LNCAP (cell line): Measurements from ENCODE around the gene PRDM16.

Source experiments
- TF ChIP-seq, protein P1 (sequence below): fragments of 450-650 bp; IDR thresholded peaks from 2 replicates; pipeline ENCODE4 v1.5.1; 2017; ENCODE audit warnings: mild to moderate bottlenecking

Gene PRDM16

DNA sequence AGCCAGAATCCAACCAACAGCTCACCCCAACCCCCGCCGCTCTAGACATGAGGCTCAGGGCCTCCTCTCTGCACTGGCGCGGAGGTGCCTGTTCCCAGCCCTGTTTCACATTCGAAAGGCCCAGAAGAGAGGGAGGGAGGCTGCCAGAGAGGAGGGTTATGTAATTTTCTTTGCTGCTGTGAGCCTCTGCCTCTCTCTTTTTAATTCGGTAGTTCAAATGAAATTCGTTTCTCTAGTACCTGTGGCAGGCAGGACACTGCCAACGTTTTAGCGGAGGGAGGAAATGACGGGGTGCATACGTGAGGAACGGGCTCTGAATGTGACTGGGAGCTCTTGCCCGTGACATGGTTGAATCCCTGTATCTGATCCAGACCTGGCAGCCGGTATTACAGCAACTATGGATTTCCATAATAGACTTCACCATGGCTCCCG, 9.4 kb downstream of the PRDM16 start:
- TF ChIP-seq, protein P1, sequence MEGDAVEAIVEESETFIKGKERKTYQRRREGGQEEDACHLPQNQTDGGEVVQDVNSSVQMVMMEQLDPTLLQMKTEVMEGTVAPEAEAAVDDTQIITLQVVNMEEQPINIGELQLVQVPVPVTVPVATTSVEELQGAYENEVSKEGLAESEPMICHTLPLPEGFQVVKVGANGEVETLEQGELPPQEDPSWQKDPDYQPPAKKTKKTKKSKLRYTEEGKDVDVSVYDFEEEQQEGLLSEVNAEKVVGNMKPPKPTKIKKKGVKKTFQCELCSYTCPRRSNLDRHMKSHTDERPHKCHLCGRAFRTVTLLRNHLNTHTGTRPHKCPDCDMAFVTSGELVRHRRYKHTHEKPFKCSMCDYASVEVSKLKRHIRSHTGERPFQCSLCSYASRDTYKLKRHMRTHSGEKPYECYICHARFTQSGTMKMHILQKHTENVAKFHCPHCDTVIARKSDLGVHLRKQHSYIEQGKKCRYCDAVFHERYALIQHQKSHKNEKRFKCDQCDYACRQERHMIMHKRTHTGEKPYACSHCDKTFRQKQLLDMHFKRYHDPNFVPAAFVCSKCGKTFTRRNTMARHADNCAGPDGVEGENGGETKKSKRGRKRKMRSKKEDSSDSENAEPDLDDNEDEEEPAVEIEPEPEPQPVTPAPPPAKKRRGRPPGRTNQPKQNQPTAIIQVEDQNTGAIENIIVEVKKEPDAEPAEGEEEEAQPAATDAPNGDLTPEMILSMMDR: no peak

DNA sequence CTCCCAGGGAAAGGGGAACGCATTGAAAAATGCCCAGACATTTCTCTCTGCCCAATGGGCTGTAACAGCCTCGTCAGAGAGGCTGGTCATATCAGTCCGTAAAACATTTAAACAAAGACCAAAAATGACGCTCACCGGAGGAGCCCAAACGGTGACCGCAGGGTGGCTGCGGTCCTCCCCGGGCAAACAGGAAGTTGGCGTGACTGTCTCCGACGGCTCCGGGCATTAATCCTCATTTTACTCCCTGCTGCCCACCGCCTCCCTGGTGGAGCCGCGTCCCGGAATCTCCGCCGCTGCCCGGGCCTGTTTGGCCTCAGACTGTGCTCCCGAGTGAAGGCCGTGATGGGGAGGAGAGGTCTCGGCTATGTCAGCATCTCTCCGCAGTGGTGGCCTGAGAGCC, 9.9 kb downstream of the PRDM16 start:
- TF ChIP-seq, protein P1: no peak

DNA sequence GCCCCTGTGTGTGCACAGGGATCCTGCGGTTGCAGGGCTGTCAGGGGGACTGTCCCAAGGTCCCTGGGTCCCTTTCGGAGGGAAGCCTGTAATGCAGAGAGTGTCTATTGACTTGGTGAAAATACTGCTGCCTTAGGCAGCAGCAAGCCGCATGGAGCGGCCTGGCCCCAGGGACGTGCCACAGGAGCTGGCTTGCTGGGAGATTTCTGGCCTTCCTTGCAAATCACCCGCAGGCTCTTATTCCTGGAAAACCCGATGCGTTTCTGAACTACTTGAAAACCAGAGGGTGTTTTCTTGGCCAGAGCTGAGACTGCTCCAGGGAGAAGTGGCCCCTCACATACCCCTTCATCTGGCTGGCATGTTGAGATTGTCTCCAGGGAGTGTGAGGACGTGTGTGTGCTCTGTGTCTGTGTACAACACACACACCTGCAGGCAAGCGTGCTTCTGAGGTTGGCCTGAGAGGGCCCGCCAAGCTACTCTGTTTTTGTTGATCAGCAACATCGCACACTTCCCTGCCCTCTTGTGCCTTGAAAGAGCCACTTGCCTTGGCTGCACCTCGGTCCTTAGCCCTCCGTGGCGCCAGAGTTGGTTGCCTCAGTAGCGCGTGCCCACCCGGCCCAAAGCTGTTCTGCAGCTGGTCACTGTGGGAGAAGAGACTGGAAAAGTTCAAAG, 10.5 kb downstream of the PRDM16 start:
- TF ChIP-seq, protein P1: no peak

DNA sequence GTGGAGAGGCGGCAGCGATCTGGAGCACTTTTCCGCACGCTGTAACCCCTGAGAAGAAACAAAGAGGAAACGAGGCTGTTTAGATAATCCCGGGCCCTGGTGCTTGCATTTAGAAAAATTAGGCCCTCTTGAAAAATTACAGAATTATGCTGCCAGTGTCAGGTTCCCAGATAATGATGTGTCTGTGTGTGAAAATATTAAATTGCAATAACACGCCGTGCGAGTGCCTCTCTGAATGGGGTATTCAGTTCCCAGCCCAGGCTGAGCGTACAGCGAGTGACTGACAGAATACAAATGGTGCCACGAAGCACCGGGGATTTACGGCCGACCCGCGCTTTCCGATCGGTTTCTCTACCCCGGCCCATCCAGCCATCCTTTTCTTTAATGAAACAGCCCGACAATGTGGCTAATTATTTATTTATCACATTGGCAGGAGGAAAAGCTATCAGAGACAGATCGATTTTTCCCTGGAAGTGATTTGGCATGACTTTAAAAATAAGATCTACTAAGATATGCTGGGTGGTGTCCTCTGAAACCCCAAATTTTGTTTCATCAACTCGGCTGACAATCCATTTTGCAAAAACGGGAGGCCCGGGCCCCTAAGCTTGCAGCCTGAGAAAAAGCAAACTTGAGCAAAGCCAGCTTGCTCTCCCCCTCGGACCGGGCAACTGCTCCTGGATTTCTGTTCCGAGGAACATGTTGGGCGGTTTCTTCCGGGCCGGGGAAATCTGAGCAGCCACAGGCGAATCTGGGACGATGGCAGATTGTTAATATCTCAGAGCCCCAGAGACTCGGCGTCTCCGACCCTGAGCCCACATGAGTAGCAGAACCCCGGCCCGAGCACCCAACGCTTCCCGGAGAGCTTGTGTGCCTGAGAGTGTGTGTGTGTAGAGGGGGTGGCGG, 11.3 kb downstream of the PRDM16 start:
- TF ChIP-seq, protein P1: no peak

DNA sequence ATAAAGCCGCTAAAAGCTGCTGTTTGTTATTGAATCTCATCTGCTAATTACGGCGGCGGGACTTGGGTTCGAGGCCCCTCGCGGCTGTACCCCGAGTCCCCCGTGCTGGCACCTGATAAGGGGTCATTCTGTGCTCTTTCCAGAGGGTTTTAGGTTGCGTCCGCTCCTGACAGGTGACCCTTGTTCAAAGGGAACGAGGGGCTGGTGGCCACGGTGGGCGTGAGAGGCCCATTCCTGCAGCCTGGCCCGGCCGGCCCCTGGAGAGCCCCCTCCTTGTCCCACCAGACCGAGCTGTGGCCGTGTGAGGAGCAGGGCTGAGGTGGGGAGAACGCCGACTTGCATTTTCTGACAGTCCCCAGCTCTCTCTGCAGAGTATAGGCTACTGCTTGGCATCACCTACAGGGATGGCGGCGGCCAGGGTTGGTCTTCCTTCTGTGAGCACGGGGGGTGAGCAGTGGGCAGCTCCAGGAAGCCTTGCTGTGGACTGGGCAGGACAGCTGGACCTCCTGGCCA, 12.2 kb downstream of the PRDM16 start:
- TF ChIP-seq, protein P1: no peak

DNA sequence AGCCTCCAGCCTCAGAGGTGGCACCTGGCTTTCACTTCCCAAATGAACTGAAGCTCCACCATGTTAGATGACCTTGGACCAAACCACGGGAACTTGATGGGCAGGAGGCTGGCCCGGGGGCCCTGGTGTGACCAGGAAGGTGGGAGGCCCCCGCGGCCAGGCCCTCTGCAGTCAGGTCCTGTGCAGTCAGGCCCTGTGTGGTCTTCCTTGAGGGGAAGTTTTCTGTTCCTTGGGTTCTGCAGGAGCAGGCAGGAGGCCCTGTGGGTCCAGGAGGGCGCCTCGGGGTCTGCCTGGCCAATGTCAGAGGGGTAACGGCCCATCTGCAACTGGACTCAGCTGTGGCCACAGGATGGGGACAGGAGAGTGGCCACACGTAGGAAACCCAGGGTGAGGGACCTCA, 13.0 kb downstream of the PRDM16 start:
- TF ChIP-seq, protein P1: no peak

DNA sequence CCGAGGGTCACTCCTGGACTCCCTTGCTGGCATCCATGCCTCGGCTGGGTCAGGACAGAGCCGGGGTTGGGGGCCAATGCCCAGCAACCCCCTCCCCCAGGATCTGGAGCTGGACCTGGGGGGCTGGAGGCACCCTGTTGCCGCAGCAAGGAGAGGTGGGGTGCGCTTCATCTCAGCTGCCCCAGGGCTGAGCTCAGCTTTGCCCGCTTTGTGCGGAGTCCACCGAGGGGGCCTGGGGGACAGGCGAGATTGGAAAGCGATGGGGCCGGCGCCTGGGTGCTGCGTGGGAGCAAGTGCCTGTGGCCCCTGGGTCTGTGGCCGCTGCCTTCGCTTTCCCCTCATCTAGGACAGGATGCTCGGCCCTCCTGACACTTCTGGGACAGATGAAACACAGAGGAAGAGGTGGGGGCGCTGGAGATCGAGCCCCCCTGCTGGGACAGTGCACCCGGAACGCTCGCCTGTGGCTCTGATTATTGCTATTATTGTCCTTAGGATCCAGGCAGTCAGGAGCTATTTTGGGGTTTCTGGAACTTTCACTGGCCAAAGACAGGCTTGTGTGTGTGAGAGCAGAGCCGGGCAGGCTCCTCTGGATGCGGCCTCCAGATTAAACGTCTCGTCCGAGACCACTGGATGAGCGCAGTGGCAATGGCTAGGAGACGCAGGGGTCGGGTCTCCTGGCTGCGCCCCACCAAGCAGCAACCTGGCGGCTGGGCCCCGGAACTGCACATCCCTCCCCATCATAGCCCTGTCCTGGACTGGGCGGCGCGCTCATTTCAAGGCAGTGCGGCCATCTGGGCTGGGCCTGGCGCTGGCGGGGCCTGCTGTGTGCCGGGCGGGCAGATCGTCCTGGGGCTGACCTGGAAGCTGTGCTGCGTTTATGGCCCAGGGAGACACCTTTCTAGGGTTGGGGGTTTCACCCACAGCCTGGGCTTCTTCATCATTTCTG, 13.8 kb downstream of the PRDM16 start:
- TF ChIP-seq, protein P1: no peak
